22Rv1 (cell line): ENCODE results near the gene PTPRM.

Source experiments
- CTCF ChIP-seq: fragments of 450-650 bp; IDR thresholded peaks from 2 replicates; pipeline ENCODE4 v1.5.1; 2017; ENCODE audit warnings: mild to moderate bottlenecking
- ZFX ChIP-seq: fragments of 450-650 bp; IDR thresholded peaks from 2 replicates; pipeline ENCODE4 v1.6.1; 2017; ENCODE audit warnings: antibody characterized with exemption, borderline replicate concordance

DNA sequence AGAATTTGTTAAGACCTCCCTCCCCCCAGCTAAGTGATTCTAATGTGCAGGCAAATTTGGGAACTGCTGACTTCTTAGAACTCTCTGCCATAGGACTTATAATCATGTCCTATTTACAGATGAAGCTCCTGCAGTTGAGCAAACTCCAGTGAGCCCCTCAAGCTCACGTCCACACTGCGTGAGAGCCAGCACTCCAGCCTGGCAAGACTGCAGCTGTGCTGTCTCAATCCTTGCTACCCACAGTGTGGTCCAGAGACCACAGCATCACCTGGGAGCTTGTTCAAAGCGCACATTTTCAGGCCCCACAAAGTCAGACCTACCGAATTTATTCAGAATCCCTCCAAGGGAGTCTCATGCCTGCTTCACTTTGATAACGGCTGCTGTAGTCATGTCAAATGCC lies 799.0 kb downstream of the PTPRM start:
- TF ChIP-seq CTCF, result no peak
- no peak for TF ChIP-seq ZFX
